Measurements from ENCODE around the gene IL6R.

Gene IL6R

GRCh38 chr1:154386643-154387352 is 18.3 kb upstream of the IL6R start:
- H3K27me3 ChIP-seq = no peaks in the 10 kb centered on the region
- TF ChIP-seq Cebpa-rat (IDR thresholded peaks at IDR 0.05) = no peak
- peak overlapping the region in 1 of 11 experiments; percentile 26; a peak in 1 of 22 replicates for H3K4me2 ChIP-seq
- H3K9me3 ChIP-seq (replicated peaks in 1 of 11) = no peaks in the 10 kb centered on the region
- no peak overlapping the region for H3K4me3 ChIP-seq
- H3K9ac ChIP-seq = no peak overlapping the region
- no peak overlapping the region for H3K27ac ChIP-seq
- peaks cover 0 to 36% (median 14%) of the 10 kb centered on the region in 10 experiments; a peak in 14 of 20 replicates for H3K4me1 ChIP-seq
- H4K20me1 ChIP-seq = no peaks in the 10 kb centered on the region
- no peaks in the 10 kb centered on the region for H3K36me3 ChIP-seq

DNA sequence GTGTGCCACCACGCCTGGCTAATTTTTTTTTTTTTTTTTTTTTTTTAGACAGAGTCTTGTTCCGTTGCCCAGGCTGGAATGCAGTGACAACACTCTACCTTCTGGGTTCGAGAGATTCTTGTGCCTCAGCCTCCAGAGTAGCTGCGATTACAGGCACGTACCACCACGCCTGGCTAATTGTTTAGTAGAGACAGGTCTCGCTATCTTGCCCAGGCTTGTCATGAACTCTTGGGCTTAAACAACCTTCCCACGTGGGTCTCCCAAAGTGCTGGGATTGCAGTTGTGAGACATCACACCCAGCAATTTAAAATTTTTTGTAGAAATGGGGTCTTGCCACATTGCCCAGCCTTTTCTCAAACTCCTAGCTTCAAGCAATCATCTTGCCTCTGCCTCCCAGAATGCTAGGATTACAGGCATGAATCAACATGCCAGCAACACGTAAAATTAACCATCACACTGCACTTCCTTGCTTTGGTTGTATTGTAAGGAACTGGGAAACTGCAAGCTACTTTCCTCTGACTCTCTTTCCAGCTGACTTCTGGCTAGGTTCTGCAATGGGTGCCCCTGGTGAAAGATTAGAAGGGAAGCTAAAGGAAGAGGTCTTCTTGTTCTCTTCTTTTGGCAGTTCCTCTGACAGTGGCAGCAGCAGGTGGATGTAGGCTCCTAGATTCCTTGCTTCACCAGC is 13.9 kb upstream of the IL6R start:
- peaks cover 0 to 15% (median 6%) of the 10 kb centered on the region in 10 experiments; a peak in 10 of 20 replicates for H3K4me1 ChIP-seq
- no peaks in the 10 kb centered on the region for H4K20me1 ChIP-seq
- H3K4me3 ChIP-seq = no peak overlapping the region
- 0 out of 22 replicates have a peak overlapping the region, but pooled peaks of 1 of the 11 experiments have one; percentile 15 for H3K27ac ChIP-seq
- peaks cover 4 to 19% (median 12%) of the 10 kb centered on the region in 11 experiments; a peak in 16 of 22 replicates for H3K9me3 ChIP-seq (replicated peaks in 1 of 11)
- no peak for TF ChIP-seq Cebpa-rat (IDR thresholded peaks at IDR 0.05)
- H3K9ac ChIP-seq = no peak overlapping the region
- peak overlapping the region in 4 of 11 experiments; percentile 3 to 11 (median 6); a peak in 2 of 22 replicates for H3K4me2 ChIP-seq
- no peaks in the 10 kb centered on the region for H3K36me3 ChIP-seq
- no peaks in the 10 kb centered on the region for H3K27me3 ChIP-seq

DNA sequence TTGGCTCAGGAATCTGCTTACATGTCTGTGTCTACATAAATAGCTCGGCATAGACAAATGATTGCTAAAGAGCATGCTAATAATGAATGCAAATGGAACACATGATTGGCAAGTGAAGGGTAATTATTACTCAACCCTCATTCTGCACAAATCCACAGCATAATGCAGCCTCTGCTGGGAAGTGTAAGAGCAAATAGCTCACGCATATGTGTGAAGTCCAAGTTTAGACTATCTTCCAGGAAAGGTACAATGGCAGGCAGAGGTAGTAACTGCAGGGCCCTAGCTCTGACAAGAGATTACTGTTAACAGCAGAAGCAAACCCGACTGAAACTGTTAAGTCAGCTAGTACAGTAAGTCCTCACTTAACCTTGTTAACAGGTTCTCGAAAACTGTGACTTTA is 7.0 kb upstream of the IL6R start:
- peaks cover 4 to 19% (median 12%) of the 10 kb centered on the region in 11 experiments; a peak in 16 of 22 replicates for H3K9me3 ChIP-seq (replicated peaks in 1 of 11)
- TF ChIP-seq Cebpa-rat (IDR thresholded peaks at IDR 0.05) = no peak
- peaks cover 26 to 59% (median 43%) of the 10 kb centered on the region in 10 experiments for H3K4me1 ChIP-seq
- H3K27me3 ChIP-seq = no peaks in the 10 kb centered on the region
- H3K4me2 ChIP-seq = peak overlapping the region in 6 of 11 experiments; percentile 37 to 62 (median 42); a peak in 11 of 22 replicates
- H3K27ac ChIP-seq = peak overlapping the region in 6 of 11 experiments; percentile 12 to 52 (median 42); a peak in 7 of 22 replicates
- no peak overlapping the region for H3K9ac ChIP-seq
- H3K4me3 ChIP-seq = no peak overlapping the region
- no peaks in the 10 kb centered on the region for H3K36me3 ChIP-seq
- H4K20me1 ChIP-seq = no peaks in the 10 kb centered on the region

DNA sequence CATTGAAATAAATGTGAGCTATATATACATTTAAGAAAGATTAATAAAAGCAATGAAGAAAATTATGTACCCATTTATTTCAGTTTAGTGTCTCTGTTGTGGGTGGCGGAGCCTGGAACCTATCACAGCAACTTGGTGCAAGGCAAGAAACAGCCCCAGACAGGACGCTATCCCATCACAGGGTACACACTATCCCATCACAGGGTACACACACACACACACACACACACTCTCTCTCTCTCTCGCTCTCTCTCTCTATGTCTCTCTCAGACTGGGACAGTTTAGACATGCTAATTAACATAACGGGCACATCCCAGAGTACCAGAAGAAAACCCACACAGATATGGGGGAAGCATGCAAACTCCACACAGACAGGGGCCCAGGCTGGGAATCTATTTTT is 6.5 kb upstream of the IL6R start:
- peaks cover 4 to 19% (median 12%) of the 10 kb centered on the region in 11 experiments; a peak in 16 of 22 replicates for H3K9me3 ChIP-seq (replicated peaks in 1 of 11)
- no peak overlapping the region for H3K9ac ChIP-seq
- H3K4me2 ChIP-seq = peak overlapping the region in 5 of 11 experiments; percentile 5 to 53 (median 16); a peak in 3 of 22 replicates

DNA sequence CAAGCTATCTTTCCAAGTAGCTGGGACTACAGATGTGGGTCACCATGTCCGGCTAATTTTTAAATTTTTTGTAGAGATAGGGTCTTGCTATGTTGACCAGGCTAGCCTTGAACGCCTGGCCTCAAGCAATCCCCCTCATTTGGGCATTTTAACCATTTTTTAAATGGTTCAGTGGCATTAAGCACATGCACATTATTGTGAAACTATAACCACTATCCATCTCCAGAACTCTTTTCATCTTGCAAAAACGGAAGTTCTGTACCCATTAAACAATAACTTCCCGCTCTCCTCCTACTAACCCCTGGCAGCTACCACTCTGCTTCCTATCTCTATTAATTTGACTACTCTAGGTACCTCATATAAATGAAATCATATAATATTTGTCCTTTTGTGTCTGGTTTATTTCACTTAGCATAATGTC is 4.8 kb upstream of the IL6R start:
- Histone ChIP-seq H3K4me3 (no peak overlapping the region; a peak in 1 of 20 replicates), H4K20me1 (no peaks in the 10 kb centered on the region), H3K4me2 (peak overlapping the region; percentile 9 to 100 (median 76); a peak in 21 of 22 replicates), H3K27ac (peak overlapping the region in 9 of 11 experiments; percentile 95 to 99 (median 98); a peak in 18 of 22 replicates), H3K4me1 (peaks cover 45 to 78% (median 62%) of the 10 kb centered on the region in 10 experiments), H3K9ac (peak overlapping the region in 4 of 11 experiments; percentile 34 to 59 (median 47); a peak in 6 of 22 replicates), H3K9me3 (replicated peaks in 1 of 11) (peaks cover 3 to 8% (median 5%) of the 10 kb centered on the region in 11 experiments; a peak in 13 of 22 replicates), H3K27me3 (no peaks in the 10 kb centered on the region), H3K36me3 (no peaks in the 10 kb centered on the region)
- TF ChIP-seq Cebpa-rat (IDR thresholded peaks at IDR 0.05) = peak in 6 of 11 experiments; percentile 36 to 85 (median 68); a peak in 9 of 22 replicates

More for the DNA sequence above, 6.5 kb upstream of the IL6R start:
- peak overlapping the region in 6 of 11 experiments; percentile 12 to 52 (median 42); a peak in 11 of 22 replicates for H3K27ac ChIP-seq
- peaks cover 32 to 64% (median 49%) of the 10 kb centered on the region in 10 experiments for H3K4me1 ChIP-seq
- H4K20me1 ChIP-seq = no peaks in the 10 kb centered on the region
- no peaks in the 10 kb centered on the region for H3K36me3 ChIP-seq
- H3K27me3 ChIP-seq = no peaks in the 10 kb centered on the region
- no peak for TF ChIP-seq Cebpa-rat (IDR thresholded peaks at IDR 0.05)
- H3K4me3 ChIP-seq = no peak overlapping the region

- peak overlapping the region in 10 of 11 experiments; percentile 53 to 99 (median 98); a peak in 19 of 22 replicates for H3K27ac ChIP-seq
- H3K4me3 ChIP-seq = peak overlapping the region in 5 of 10 experiments; percentile 3 to 55 (median 32); a peak in 3 of 20 replicates
- H3K4me1 ChIP-seq = peaks cover 55 to 73% (median 70%) of the 10 kb centered on the region in 10 experiments
- peak overlapping the region; percentile 83 to 100 (median 93) for H3K4me2 ChIP-seq
- H3K9ac ChIP-seq = peak overlapping the region in 9 of 11 experiments; percentile 94 to 99 (median 98); a peak in 18 of 22 replicates
- peaks cover 0 to 9% (median 0%) of the 10 kb centered on the region in 11 experiments; a peak in 2 of 22 replicates for H3K27me3 ChIP-seq
- TF ChIP-seq Cebpa-rat (IDR thresholded peaks at IDR 0.05) = no peak
- H3K36me3 ChIP-seq = peaks cover 0 to 9% (median 0%) of the 10 kb centered on the region in 11 experiments; a peak in 4 of 22 replicates
- peaks cover 0 to 5% (median under 1%) of the 10 kb centered on the region in 11 experiments; a peak in 11 of 22 replicates for H4K20me1 ChIP-seq
- H3K9me3 ChIP-seq (replicated peaks in 1 of 11) = no peaks in the 10 kb centered on the region
Measured at GRCh38 chr1:154402409-154402921, 2.7 kb upstream of the IL6R start.

- Histone ChIP-seq H3K27me3 (peaks cover 0 to 9% (median 0%) of the 10 kb centered on the region in 11 experiments; a peak in 2 of 22 replicates), H3K4me1 (peaks cover 64 to 80% (median 70%) of the 10 kb centered on the region in 10 experiments), H3K9me3 (replicated peaks in 1 of 11) (no peaks in the 10 kb centered on the region), H3K27ac (peak overlapping the region in 10 of 11 experiments; percentile 53 to 99 (median 98); a peak in 21 of 22 replicates), H3K4me3 (peak overlapping the region in 7 of 10 experiments; percentile 1 to 55 (median 14); a peak in 9 of 20 replicates), H4K20me1 (peaks cover 0 to 14% (median 10%) of the 10 kb centered on the region in 11 experiments; a peak in 18 of 22 replicates), H3K9ac (peak overlapping the region; percentile 4 to 99 (median 97); a peak in 20 of 22 replicates), H3K4me2 (peak overlapping the region; percentile 83 to 100 (median 93)), H3K36me3 (peaks cover 0 to 18% (median under 1%) of the 10 kb centered on the region in 11 experiments; a peak in 10 of 22 replicates)
- TF ChIP-seq Cebpa-rat (IDR thresholded peaks at IDR 0.05) = peak in 10 of 11 experiments; percentile 18 to 99 (median 96); a peak in 17 of 22 replicates
Measured at GRCh38 chr1:154403261-154403943, 1.7 kb upstream of the IL6R start.

Measured in BLaER1 treated with 17β-estradiol and CSF1 and Interleukin-3, amounts not matched to agents 10 nM and 100 nM (cell line).